ENCODE data around the gene ARMH3.
"Not testable (repeated sequence)": the region's sequence is repeated elsewhere in the genome, so short reads cannot be mapped to it uniquely, and the experiment has no call there.

The ARMH3 gene

GRCh38 chr10:102038410-102038809, 17.6 kb downstream of the ARMH3 start:
- no peak for TF ChIP-seq CTCF (IDR thresholded peaks at IDR 0.05; ENCODE audit: insufficient read depth, low read length, poor library complexity, severe bottlenecking)
- H3K36me3 ChIP-seq (ENCODE audit: control insufficient read depth, insufficient read depth, low read length) = peaks cover 1% of the 10 kb centered on the region; the same call in 1 of the 2 replicates
- H3K27me3 ChIP-seq (replicated peaks; ENCODE audit: control insufficient read depth, insufficient read depth, low read length) = no peaks in the 10 kb centered on the region
- H3K4me3 ChIP-seq (replicated peaks; ENCODE audit: low read depth, low read length) = no peak overlapping the region
- DNase-seq (ENCODE audit: extremely low read depth, insufficient read length) = no peak

DNA sequence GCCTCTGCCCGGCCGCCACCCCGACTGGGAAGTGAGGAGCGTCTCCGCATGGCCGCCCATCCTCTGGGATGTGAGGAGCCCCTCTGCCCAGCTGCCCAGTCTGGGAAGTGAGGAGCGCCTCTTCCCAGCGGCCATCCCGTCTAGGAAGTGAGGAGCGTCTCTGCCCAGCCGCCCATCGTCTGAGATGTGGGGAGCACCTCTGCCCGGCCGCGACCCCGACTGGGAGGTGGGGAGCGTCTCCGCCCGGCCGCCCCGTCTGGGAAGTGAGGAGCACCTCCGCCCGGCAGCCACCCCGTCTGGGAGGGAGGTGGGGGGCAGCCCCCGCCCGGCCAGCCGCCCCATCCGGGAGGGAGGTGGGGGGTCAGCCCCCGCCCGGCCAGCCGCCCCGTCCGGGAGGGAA, 20.2 kb downstream of the ARMH3 start:
- not testable (repeated sequence) for DNase-seq (ENCODE audit: extremely low read depth, insufficient read length); H3K4me3 ChIP-seq (replicated peaks; ENCODE audit: low read depth, low read length); H3K27me3 ChIP-seq (replicated peaks; ENCODE audit: control insufficient read depth, insufficient read depth, low read length); H3K36me3 ChIP-seq (ENCODE audit: control insufficient read depth, insufficient read depth, low read length)

- TF ChIP-seq CTCF (IDR thresholded peaks at IDR 0.05; ENCODE audit: insufficient read depth, low read length, poor library complexity, severe bottlenecking) = no peak
- DNase-seq (ENCODE audit: extremely low read depth, insufficient read length) = no peak
- no peak overlapping the region for H3K4me3 ChIP-seq (replicated peaks; ENCODE audit: low read depth, low read length)
Measured at GRCh38 chr10:102033787-102034186, 22.2 kb downstream of the ARMH3 start.

GRCh38 chr10:102027261-102027660, 28.7 kb downstream of the ARMH3 start:
- no peak for DNase-seq (ENCODE audit: extremely low read depth, insufficient read length)
- Histone ChIP-seq H3K36me3 (ENCODE audit: control insufficient read depth, insufficient read depth, low read length) (peaks cover 8% of the 10 kb centered on the region), H3K27me3 (replicated peaks; ENCODE audit: control insufficient read depth, insufficient read depth, low read length) (no peaks in the 10 kb centered on the region), H3K4me3 (replicated peaks; ENCODE audit: low read depth, low read length) (no peak overlapping the region)
- no peak for TF ChIP-seq CTCF (IDR thresholded peaks at IDR 0.05; ENCODE audit: insufficient read depth, low read length, poor library complexity, severe bottlenecking)

More at GRCh38 chr10:102033787-102034186, 22.2 kb downstream of the ARMH3 start:
- Histone ChIP-seq H3K36me3 (ENCODE audit: control insufficient read depth, insufficient read depth, low read length) (peaks cover 4% of the 10 kb centered on the region), H3K27me3 (replicated peaks; ENCODE audit: control insufficient read depth, insufficient read depth, low read length) (no peaks in the 10 kb centered on the region)

GRCh38 chr10:102024799-102025198, 31.2 kb downstream of the ARMH3 start:
- Histone ChIP-seq H3K27me3 (replicated peaks; ENCODE audit: control insufficient read depth, insufficient read depth, low read length) (no peaks in the 10 kb centered on the region), H3K4me3 (replicated peaks; ENCODE audit: low read depth, low read length) (no peak overlapping the region), H3K36me3 (ENCODE audit: control insufficient read depth, insufficient read depth, low read length) (peaks cover 8% of the 10 kb centered on the region)
- TF ChIP-seq CTCF (IDR thresholded peaks at IDR 0.05; ENCODE audit: insufficient read depth, low read length, poor library complexity, severe bottlenecking) = no peak
- DNase-seq (ENCODE audit: extremely low read depth, insufficient read length) = no peak

GRCh38 chr10:102020938-102021337, 35.0 kb downstream of the ARMH3 start:
- DNase-seq (ENCODE audit: extremely low read depth, insufficient read length) = no peak
- Histone ChIP-seq H3K4me3 (replicated peaks; ENCODE audit: low read depth, low read length) (no peak overlapping the region), H3K27me3 (replicated peaks; ENCODE audit: control insufficient read depth, insufficient read depth, low read length) (no peaks in the 10 kb centered on the region), H3K36me3 (ENCODE audit: control insufficient read depth, insufficient read depth, low read length) (no peaks in the 10 kb centered on the region)
- no peak for TF ChIP-seq CTCF (IDR thresholded peaks at IDR 0.05; ENCODE audit: insufficient read depth, low read length, poor library complexity, severe bottlenecking)
